Activated CD4-positive, alpha-beta T cell treated with anti-CD3 and anti-CD28 coated beads, Interleukin-2, amount 50 U/mL, for 4 hours (primary cell): ENCODE results near the gene TSPYL4.

Experiments used
- DNase-seq, 2 experiments: peaks; one replicate each; pipeline ENCODE4 v3.0.0-alpha.2; 2020

The TSPYL4 gene

DNA sequence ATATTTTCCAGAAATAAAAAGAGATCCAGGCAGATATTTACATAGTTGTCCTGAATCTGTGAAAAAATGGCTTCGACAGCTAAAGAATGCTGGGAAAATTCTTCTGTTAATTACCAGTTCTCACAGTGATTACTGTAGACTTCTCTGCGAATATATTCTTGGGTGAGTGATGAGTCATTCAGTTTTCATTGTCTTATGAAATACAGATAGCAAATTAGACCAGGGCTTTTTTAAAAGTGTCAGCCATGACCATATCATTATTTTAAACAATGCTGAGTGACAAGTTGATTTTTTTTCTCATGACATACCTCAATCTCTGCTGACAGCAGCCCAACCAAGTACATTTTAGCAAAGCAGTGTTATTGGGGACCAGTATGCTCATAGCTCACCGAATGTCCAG is 32.8 kb downstream of the TSPYL4 start:
- no peak for DNase-seq

DNA sequence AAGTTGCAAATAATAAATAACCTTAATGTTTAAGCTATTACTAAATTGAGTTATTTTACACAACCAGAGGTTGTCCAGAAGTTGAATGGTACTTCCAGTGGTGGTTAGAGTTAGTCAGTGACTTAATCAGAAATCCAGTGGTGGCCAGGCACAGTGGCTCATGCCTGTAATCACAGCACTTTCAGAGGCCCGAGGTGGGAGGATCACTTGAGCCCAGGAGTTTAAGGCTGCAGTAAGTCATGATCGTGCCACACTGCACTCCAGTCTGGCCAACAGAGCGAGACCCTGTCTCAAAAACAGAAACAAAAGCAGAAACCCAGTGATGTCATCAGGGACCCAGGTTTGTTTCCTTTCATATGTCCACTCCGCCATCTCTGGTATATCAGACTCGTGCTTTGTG is 35.0 kb downstream of the TSPYL4 start:
- DNase-seq: no peak

DNA sequence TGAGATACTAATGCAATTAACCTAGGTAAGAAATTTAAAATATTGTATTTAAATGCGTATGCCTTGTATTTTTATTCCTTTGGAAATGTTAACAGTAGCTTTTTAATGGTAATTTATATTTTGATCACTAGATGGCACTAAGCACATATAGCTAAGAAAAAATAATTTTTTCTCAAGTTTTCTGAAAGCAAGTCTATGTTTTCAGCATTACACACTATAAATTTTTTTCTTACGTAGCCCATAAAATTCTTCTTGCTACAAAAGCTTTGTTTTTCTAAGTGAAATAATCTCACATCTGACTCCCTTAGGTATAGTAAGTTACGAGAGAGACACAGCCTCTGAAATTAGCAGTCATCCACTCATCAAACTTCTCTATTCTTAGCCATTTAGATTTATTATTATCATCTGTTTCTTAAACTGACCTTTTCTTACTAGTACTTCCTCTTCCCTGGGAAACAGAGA is 35.7 kb downstream of the TSPYL4 start:
- no peak for DNase-seq

DNA sequence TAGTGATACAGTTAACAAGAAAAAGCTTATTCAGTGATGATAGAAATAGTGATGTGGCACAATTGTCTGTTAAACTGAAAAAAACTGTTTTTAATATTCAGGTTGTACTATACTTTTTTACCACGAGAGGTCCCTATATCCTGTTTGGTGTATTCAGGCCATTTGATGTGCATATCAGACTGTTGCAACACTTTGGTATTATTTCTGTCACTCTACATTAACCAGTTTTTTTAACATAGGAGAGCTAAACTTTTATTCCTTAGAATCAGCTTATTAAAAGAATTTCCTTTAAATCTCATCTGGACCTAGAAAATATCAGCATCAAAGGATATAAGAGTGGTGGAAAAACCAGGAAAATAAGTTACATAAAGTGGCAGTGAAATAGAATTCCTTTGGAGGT is 36.8 kb downstream of the TSPYL4 start:
- no peak for DNase-seq

DNA sequence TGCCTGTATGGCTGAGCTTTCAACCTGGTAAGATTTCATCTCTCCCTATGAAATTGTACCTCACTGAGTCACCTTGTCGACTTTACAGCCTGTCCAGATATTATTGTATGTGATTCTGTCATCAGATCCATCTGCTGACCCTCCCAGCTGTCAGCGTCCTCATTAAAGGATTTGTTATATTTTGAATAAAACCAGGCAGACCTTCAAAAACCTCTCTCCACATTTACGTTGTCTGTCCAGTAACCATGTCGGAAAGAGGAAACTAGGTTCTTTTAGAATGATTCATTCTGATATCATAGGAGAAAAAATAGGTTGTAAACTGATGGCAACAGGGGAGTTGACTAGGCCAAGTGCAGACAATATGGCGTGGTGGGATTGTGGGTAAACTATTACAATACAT is 38.5 kb downstream of the TSPYL4 start:
- no peak for DNase-seq

DNA sequence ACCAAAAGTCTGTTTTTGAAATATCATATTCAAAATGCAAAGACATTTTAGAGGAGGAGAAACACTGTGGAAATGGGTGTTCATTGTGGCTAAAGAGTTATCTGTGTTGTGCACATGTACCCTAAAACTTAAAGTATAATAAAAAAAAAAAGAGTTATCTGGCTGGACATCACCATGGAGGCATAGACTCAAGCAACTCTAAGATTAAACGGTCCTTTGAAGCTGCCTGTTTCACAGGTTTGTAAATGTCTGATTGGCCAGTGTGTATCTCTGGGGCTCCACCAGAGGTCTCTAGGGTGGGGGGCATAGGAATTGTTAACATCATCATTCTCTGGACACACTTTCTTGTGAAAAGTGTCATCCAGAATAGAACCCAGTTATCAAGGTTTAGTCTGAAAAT is 39.2 kb downstream of the TSPYL4 start:
- DNase-seq: no peak

DNA sequence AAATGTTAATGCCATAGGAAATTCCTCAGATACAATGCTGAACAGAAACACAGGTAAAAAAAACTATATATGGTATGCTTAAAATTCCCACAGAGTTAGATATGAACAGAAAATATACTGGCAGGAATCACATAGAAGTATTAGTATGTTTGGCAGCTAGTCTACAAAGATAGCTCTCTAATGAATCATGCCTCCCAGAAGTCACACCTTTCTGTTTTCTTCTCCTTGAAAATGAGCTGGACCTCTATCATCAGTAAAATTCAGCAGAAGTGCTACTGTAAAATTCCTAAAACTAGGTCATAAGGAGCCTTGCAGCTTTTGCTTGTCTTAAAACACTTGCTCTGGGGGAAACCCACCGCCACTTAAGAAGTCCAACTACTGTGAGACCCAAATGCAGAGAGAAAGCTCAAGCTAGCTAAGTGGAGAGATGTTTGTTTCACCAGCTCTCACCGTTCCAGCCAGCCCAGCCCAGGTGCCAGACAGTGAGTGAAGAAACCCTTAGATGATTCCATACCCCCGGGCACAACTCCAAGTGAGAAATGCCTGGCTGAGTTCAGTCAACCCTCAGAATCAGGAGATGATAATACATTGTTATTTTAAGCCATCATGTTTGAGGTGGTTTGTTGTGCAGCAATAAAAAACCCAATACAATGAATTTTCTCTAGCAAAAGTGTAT is 43.0 kb downstream of the TSPYL4 start:
- no peak for DNase-seq

DNA sequence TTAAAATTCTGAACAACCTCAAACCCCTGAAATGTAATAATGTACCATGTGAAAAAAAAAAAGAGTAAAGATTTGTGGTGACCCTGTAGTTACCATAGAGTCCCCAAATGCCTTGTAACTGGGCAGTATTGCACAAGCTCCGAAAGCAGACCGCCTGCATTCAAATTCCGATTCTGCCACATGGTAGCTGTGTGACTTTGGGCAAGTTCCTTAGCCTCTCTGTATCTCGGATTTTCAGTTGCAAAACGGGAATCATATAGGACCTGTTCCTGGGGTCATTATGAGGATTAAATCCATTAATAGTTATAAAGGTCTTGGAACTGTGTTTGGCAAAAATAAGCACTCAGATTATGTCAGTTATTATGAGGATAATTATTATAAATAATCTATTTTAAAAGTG is 43.6 kb downstream of the TSPYL4 start:
- DNase-seq: no peak

DNA sequence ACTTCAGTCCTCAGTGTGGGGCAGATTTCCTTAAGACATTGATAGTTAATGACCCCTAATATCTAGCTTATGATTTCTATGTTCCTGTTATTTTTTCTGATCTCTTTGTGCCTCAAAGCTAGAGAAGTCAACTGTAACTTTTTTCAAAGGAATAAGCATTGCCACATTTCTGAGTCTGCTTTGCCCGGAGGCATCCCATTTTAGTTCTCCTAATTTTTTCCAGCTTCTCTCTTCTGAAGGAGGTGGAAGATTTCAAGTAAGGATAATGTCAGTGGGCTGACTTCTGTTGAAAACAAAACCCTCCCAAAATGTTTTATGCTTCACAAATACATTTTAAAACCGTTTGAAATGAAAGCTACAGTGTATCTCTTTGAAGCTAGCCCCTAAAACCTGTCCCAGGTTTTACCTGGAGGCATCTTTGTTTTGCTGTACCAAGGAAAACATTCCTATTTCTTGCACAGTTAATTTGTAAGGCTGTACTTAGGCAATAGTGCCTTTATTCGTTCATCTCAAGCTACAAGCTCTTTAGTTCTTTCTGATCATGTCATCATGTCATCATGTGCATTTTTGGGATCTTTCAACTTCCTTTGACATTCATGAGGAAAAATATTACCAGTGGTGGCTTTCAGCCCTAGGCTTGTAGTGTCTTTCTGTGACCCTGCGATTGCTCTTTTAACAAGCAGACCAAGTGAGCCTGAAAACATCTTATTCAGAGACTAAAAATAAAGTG is 45.7 kb downstream of the TSPYL4 start:
- no peak for DNase-seq

DNA sequence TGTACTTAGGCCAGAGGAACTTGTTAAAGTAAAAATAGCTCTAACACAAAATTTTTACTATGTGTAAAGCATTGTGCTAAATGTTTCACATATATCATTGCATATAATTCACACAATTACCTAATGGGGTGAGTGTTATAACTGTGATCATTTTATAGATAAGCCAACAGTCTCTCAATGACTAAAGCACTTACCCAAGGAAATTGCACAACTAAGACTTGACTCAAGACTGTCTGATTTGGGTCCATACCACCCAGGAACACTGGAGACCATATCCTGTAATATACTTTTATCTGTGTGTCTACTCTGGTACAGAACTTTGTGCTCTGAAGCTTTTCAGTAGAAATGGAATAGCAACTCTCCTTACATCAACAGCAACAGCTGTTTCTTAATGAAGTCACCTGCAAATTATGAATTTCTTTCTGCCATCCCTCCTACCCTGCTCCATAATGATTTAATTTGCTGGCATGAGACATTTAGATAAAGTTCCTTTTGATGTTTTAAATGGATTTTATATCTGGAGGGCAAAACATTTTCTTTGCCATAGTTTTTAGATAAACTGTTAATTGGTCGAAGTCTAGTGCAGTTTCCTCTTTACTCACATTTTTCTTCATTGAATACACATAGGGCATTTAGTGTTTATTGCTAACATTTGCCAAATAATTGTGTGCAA is 47.5 kb downstream of the TSPYL4 start:
- DNase-seq: no peak

DNA sequence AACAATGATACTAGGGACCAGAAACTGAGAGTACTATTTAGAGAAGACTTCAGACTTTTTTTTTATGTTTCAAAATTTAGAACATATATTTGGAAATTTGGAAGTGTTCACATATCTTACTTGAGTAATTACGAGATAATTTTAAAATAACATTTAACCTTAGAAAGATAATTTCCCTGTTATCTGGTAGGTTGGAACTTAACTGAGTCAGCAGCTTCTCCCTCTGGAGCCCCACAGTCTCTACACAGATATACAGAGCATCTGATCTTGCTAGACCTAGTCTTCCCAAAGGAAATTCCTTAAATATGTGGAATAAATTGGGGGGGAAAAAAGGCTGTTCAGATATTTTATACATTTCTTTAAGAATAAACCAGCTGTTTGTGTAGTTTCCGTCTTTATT is 48.6 kb downstream of the TSPYL4 start:
- no peak for DNase-seq

DNA sequence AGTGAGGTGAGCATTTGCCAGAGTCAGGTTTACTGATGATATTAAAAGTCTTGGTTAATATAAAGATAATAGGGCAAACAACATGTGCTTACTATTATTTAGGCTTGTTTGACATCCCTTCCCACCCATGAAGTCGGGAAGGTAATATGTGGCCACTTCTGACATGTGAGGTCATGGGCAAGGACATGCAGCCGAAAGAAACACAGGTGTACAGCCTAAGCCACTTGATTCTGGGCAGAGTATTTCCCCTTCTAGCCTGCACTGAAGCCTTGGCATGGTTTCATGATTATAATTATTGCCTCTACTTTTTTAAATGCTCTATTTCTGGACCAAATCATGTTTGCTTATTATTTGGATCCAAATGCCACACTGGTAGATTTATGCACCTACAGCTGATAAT is 52.3 kb downstream of the TSPYL4 start:
- DNase-seq: no peak

DNA sequence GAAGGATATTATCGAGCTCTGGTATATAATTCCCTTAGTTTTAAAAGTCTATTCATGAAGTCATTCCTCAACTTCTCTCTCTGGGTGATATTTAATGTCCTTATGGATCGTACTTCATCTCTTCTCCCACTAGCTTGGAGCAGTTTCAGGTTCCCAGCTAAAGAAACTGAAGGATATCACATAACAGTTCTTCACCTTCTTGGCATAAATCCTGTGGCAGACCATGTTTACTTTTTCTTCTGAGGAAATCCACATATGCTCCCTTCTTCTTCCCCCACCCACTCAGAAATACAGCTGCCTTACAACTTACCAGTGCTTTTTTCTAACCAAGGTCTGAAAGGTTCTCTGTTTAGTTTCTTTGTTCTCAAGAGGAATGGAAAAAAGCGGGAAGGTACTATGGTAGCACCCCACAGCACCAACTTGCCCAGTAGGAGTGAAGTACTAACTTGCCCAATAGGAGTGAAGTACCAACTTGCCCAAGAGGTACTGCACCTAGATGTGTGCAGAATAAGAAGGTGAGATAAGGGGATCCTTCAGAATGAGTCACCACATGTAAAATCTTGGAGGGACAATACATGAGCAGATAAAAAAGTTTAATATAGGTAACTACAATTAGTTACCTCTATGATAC is 53.1 kb downstream of the TSPYL4 start:
- DNase-seq: no peak
